Activated naive CD4-positive, alpha-beta T cell treated with Interleukin-2 at 50 U/mL for 16 hours (primary cell): ENCODE data around the gene CACNA1G.
A peak's percentile ranks its signal among the peaks of the same experiment; 100 is the strongest.

Source experiments
- DNase-seq: peaks from one replicate; pipeline ENCODE4 v3.0.0-alpha.2; 2020

Gene CACNA1G

DNA sequence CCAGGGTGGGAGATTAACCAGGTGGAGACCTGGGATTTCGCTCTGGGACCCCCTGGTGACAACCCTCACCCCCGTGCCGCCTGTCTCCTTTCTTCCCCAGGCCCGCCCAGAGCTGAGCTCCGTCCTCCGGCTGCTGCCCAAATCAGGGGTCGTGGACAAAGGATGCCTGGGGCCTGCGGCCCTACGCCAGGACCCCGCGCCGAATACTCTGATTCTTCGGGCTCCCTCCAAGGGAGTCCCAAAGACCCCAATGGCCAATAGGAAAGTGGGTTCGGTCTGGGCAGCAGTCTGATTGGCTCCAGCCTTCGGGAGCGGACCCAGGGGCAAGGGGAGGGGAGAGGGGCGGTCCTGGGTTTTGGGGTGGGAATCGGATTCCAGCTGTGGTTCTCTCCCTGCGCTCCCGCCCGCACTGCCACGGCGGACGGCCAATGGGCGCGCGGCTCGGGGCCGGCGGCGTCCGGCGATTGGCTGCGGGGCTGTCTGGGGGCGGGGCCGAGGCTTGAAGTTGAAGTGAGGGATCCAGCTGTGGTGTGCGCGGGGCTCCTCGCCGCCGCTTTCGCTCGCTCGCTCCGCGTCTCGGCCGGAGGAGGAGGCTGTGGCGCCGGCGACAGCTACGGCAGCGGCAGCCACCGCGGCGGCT lies at the start of gene CACNA1G:
TSS of gene CACNA1G (plus strand) at position 531 of the 640 bp plus-strand sequence. CDS start 745 bp downstream, outside the sequence.
- DNase-seq = peak; percentile 90

DNA sequence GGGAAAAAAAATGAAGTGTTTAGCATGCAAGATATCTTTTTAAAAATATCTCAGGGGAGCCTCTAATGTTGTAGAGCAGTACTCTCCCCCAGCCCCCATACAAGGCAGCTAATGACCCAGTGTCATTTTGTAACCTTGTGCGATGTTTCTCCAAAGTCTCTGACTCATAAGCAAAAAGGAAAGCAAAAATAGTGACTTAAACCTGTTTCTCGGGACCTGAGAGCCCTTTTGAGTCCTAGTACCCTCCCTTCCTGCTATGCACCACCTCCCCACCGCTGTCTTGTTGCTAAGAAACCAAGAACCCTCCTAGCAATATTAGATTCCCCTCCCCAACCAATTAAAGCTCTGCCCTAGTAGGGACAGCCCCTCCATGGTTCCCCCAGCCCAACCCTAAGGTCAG lies 49.5 kb upstream of the CACNA1G start:
- peak; percentile 66 for DNase-seq

DNA sequence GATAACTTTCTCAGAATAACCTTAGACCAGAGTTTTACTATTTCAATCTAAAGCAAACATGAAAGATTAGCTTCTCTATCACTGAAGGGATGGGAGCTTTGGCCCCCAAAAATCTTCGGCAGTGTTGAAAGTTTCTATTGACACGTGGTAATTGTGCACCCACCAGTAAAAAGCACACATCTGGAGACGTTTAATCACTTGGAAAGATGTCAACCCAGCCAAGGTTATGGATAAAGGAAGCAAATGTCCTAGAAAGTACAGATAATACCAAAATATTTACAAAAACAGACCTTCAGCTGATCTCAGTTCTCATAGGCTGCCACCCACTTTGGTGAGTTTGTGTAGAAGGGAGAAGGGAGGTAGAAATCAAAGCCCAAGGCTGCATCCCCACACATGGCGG lies 47.0 kb upstream of the CACNA1G start:
- DNase-seq = no peak

DNA sequence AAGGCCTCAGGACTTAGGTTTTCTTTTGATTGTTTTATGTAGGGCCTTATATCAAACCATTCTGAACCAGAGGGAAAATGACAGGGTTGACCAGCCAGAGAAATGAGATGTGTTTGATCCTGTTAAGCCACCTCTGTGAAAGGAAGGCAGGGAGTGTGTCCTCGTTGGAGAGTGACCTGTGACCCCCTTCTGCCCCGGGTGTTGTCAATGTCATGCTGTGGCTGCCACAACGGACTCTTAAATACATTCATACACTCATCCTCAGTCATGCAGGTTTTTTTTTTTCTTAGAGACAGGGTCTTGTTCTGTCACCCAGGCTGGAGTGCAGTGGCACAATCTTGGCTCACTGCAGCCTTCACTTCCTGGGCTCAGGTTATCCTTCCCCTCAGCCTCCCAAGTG lies 46.1 kb upstream of the CACNA1G start:
- no peak for DNase-seq

DNA sequence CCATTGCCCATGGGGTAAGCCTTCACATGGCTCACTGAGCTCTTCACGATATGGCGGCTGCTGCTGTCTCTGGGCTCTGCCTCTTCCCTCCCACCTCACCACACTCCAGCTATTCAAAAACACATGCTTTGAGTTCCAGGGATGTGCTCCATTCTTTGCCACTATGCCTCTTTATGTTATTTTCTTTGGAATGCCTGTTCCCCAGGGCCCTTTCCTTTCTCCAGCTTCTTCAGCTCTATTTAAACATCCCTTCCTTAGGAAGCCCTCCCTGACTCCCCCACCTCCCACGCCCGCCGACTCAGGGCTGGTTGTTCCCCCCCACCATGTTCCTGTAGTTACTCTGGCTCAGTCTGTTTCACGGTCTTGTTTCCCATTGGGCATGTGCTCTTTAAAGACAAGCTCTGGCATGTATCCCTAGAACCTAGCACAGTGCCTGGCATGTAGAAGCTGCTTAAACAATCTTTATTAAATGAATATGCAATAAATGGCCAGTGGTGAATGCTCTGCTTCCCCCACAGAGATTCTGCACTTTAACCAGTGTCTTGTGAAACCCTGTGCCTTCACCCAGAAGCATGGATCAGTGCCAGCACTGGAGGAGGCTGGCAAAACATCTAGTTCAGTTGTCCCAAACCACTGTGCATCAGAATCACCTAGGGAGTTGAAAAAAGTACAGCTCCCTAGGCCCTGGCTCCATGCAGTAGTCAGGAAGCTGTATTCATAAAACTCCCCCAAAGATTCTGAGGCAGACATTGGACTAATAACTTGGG lies 45.4 kb upstream of the CACNA1G start:
- no peak for DNase-seq

DNA sequence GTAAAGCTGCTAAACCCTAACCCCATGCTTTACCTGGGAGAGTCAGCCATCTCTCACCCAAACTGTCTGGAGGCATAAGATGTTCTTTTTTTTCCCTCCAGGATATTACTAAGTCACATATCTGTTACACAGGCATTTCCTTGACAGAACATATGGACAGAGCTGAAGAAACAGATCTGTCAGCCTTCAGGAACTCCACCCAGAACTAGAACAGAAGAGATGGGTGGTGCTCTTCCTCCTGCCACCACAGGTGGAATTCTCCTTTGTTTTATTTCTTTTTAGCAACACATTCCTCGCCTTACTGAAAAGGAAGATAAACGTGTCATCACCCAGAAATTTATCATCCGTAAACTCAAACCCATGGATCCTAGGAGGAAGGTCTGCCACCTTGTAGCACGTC lies 43.5 kb upstream of the CACNA1G start:
- DNase-seq = no peak

DNA sequence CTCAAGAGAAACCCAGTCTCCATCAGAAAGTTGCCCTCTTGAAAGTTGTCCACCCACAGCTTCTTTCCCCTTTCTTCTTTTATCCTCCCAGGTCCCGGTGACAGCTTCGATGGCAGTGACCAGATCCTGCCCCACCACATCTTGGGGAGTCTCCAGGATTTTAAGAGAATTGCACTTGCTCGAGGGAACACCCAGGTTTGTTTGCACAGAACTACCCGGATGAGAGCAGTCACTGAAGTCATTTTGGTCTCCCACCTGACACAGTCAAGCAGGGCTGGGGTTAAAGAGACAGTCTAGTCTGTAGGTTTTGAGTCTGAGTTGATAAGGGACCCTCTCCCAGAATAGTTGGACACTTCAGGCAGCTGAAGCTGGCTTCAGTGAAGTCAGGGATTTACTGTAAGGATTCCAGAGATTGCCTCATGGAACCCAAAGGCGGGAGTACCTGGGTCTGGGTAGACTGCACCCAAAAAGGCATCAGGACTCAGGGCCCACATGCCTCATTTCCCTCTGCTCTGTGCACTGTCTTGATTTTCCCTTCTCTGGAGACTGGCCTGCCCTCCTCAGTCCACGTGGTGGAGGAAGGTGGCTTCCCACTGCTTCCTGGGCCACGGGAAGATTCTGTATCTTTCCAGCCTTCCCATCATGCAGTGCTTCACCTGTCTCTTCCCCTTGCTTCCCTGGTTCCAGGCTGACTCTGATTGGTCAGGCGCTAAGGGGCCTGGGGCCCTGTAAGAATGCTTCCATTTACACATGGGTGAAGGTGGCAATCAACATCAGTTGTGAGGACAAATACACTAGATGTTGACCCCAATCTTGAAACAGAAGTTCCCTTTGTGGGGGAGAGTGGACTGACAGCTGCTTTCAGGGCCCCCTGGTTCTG lies 42.8 kb upstream of the CACNA1G start:
- DNase-seq = no peak

DNA sequence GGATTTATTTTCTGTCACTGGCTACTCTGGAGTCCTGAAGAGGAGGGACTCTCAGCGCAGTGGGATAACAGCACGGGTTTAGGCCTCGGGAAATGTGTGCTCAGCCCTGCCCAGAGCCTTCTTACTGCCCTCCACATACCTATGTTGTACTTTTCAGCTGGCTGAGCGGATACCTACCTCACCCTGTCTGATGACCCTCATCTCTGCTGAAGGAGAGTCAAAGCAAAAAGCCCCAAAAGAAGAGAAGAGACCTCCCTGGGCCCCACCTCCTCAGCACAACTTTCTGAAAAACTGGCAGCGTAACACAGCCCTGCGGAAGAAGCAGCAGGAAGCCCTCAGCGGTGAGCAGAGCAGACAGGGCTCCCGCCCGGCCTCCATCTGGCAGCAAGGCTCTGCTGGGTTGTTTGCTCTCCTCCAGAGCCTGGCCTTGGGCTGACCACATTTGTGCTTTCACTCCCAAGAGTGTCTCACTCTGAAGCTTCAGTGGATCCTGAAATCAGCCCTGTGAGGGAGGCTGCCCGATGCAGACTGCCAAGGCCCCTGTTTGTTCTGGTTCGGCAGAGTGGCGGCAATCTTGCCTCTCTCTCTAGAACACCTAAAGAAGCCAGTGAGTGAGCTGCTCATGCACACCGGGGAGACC lies 42.0 kb upstream of the CACNA1G start:
- no peak for DNase-seq

DNA sequence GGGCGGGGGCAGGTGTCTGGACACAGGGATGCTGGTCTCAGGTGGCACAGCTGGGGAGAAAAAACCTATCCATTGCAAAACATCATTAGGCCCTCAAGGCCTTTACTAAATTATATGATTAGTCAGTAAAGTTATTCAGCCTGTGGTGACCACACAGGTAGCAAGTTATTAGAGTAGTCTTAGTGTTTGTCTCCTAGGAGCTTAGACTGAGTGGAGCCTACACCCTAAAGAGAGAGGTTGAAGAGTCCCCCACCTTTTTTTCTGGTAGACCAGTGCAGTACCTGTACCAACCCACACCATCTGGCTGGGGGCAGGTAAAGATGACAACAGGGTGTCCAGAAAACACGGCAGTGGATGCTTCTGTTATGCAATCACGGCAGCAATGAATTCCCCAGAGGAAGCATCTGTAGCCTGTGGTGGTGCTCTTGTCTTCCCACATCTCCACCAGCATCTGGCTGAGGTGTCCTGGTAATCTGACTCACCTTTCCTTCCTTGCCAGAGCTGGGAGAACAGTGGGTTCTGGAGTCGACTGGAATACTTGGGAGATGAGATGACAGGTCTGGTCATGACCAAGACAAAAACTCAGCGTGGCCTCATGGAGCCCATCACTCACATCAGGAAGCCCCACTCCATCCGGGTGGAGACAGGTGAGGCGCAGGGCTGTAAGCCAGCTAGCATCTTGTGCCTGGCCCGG lies 41.2 kb upstream of the CACNA1G start:
- DNase-seq = no peak

DNA sequence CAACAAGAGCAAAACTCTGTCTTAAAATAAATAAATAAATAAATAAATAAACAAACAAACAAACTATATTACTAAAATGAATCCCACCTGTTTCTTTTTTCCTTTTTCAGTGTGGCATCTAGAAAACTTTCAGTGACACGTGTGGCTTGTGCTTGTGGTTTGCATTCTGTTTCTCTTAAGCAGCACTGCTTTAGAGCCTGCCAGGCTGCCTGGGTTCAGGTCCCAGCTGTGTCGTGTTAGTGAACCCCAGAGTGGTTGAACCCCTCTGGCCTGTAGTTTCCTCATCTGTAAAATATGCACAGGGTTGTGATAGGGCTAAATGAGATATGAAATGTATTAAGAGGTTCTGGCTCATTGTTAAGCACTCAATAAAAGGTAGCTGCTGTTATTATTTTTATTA lies 40.0 kb upstream of the CACNA1G start:
- no peak for DNase-seq

DNA sequence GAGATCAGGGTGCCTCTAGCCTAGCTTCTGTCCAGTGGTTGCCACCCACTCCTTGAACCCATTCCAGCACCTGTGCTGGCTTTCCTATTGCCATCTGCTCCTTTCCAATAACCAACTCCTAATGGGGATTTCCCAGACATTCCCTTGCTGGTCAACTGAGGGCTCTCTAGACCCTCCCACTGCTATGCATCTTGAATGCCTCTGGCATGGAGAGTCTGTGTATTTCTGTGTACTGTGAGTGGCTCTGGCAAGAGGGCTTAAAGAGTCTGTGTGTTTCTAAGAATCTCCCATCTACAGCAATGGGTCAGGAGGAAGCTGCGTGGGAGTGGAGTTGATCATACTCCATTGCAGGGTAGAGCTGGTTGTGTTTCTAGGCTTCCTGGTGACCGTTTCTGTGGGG lies 39.0 kb upstream of the CACNA1G start:
- DNase-seq = no peak

DNA sequence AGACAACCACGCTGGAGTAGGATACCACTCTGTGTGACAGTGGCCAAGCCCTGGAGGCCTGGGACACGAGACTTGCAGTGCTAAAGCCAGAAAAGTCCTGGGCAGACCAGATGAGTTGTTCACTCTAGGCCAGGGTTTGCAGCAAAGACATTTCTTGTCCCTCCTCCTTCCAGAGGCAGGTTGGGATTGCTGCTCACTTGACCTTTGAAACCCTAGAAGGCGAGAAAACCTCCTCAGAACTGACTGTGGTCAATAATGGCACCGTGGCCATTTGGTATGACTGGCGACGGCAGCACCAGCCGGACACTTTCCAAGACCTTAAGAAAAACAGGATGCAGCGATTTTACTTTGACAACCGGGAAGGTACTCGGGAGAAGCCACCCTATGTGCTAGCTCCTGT lies 37.7 kb upstream of the CACNA1G start:
- no peak for DNase-seq

DNA sequence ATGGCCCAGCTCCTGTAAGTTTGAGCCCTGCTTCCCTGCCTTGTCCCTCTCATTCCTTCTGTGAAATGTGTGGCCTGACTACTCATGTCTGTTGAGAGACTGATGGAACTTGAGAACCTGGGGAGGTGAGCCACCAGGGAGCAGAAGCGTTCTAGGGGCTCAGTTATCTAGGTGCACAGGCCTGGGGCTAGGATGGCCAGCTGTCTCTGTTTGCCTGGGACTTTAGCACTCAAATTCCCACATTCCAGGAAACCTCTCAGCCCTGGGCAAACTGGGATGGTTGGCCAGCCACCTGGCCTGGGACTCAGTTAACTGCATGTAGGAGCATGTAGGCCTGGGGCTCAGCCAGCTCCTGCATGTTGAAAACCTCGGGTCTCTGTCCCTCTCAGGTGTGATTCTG lies 37.3 kb upstream of the CACNA1G start:
- DNase-seq = no peak

DNA sequence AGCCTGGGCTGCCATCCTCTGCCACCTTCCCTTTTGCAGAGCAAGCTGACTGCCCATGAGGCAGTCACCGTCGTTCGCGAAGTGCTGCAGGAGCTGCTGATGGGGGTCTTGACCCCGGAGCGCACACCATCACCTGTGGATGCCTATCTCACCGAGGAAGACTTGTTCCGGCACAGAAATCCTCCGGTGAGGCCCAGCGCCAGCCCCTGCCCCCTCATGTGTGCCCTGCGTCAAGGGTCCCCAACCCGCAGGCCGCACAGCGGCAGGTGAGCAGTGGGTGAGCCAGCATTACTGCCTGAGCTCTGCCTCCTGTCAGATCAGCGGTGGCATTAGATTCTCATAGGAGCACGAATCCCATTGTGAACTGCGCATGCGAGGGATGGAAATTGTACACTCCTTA lies 35.7 kb upstream of the CACNA1G start:
- DNase-seq = no peak

DNA sequence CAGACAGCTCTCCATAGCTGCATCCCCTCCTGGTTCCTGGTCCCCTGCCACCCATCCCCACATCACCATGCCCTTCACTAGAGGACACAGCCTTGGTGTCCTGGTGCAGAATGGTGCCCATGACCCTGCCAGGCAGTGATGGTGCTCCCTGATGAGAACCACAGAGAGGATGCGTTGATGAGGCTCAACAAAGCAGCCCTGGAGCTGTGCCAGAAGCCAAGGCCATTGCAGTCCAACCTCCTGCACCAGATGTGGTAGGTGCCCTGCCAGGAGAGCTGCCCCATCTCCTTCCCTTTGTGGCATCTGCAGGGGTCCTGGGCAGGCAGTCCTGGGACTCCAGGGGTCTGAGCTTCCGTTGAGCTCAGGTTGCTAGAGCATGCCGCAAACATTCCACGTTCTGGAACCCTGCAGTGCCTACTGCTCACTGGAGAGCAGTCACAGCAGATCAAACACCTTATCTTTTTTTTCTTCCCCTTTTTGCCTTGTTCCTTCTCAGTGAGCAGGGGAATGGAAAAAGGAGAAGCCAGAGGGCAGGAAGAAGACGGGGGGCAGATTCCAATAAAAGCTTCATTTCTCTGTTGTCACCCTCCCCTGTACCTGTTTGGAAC lies 33.3 kb upstream of the CACNA1G start:
- no peak for DNase-seq

DNA sequence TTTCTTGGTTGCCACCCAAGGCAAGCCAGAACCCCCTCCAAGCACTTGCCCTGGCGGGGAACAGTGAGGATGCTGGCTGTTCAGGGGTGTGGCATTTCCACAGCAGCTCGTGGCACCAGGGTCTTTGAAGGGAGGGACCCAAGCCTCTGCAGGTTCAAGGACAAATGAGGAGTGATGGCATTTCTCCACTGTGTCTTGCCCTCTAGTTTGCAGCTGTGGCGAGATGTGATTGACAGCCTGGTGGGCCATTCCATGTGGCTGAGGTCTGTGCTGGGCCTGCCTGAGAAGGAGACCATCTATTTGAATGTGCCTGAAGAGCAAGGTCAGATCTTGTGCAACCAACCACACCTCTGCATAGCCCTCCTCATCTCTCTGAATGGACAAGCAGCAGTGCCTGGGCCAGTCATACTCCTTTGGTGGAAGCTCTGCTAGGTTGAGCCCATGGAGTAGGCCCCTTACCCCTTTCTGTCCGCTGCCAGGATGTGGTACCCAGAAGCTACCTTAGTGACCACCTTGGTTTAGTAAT lies 32.5 kb upstream of the CACNA1G start:
- DNase-seq = no peak

DNA sequence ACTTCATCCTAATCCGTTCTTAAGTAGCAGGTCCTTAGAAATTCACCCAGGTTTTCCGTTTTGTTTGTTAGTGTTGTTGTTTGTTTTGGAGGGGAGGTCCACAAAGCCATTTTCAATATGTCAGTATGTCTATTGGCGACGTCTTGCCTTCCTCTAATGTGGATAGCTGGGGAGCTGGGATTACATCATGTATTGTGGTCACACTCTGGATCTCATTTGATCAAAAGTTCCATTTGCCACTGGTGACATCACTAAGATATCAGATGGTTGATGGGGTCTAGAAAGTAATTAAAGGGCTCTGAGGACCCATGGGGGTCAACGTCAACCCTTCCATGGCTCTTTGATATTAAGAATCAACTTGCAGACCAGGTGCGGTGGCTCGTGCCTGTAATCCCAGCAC lies 30.7 kb upstream of the CACNA1G start:
- DNase-seq = no peak

DNA sequence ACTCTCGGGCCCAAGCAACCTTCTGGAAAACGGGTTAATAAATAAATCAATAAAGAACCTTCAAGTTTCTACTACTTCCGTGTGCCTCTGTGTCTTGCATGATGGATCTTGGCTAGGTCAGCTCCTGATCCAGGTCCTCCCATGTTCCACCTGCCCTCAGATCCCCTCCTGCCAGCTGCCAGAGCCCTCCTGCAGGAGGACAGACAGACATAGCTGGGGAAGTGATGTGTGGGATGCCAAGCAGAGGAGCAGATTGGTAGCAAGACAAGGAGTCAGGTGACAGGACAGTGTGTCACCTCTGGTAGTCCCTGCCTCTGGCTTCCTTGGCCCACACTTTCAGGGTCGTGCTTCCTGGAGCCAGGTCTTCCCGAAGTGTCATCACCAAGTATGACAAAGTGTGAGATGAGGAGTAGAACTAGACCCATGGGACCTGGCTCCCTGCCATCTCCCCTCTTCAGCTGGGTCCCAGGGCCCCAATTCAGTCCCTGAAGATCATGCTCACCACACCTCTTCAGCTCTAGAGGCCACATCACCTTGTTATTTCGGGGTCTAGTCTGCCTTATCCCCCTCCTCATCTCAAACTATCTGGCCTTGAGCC lies 29.0 kb upstream of the CACNA1G start:
- DNase-seq = no peak

DNA sequence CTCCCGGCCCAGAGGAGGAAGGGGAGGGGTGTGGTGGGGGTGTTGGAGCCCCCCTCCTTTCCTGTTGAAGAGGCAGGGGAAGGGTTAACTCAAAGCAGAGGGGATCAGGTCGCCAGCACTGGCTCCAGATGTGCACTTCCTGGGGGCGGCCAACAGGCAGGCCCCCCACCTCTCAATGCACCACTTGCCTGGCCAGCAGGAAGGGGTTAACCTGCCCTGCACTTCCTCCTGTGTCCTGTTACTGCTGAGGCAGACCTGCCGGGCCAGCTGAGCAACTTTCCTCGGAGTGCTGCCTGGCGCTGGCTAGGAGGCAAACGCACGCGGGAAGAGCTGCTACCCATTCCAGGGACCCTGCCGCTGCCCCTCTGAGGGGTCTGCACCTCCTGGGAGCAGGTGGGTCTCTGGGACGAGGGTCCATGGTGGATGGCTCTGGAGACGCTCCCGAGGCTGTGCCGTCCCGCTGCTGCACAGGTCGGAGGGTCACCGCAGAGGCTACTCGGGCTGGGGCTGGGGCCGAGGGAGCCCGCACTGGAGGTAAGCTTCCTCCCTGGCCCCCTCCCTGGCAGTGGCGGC lies 28.0 kb upstream of the CACNA1G start, which contains the start of gene EPN3:
TSS of gene EPN3 (plus strand) at position 284 of the 573 bp plus-strand sequence. CDS start 3,822 bp downstream, outside the sequence.
- no peak for DNase-seq

DNA sequence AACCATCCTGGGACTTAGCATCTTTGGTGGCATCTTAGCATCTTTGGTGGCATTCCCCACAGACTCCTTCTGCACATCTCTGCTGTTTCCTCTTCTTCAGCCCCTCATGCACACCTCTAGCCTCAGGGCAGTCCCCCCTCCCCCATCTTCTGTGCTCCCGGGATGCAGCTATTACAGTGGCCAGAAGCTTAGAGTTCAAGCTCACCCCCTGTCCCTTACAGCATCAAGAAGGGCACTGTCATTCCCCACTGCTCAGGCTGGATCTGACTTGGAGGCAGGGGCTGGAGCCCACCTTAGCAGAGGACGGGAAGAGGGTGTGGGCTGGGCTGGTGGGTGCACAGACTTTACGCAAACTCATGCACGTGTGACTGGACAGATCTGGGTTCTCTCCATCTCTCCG lies 27.3 kb upstream of the CACNA1G start:
- no peak for DNase-seq

DNA sequence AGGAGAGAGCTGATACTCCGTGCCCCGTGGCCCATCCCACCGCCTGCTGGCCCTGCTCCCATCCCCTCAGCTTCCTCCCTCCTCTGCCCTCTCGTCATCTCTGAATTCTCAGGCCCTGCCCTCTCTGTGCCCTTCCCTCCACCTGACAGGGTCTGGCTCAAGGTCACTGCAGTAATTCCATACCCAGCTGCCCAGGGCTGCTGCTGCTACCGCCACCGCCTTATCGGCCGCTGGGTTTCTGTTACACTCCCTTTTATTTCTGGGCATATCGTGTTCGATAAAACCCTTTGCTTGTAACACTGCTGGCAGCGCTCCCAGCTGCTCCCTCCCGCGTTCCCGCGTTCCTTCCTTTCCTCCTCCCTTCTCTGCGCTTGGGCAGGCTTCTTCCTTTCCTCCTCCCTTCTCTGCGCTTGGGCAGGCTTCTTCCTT lies 26.8 kb upstream of the CACNA1G start:
- DNase-seq = no peak
